Measurements from ENCODE around the gene PIEZO2. TPM values are rescaled to one million over a fixed set of nuclear protein-coding genes. Genes with fewer than 3 reads are reported as not detected.
A peak's percentile ranks its signal among the peaks of the same experiment; 100 is the strongest.

Gene PIEZO2
- total and polyA plus RNA-seq, 2 experiments from 2014 or later = 24.5 to 70.8 TPM

- H3K4me2 ChIP-seq = no peak overlapping the region
- H3K27me3 ChIP-seq = no peaks in the 10 kb centered on the region
- H3K4me1 ChIP-seq (ENCODE audit: insufficient read depth) = peaks cover 31% of the 10 kb centered on the region
- H3K9me2 ChIP-seq (replicated peaks; ENCODE audit: insufficient read depth) = no peaks in the 10 kb centered on the region
- H3K27ac ChIP-seq = no peak overlapping the region
- 92% methylated on average over 7 of the region's 7 CpGs for WGBS (ENCODE audit: low lambda C conversion rate, missing lambda C conversion rate)
- H4K20me1 ChIP-seq (ENCODE audit: insufficient read depth, poor library complexity, severe bottlenecking) = no peaks in the 10 kb centered on the region
- no peak overlapping the region for H3K4me3 ChIP-seq
- DNase-seq (ENCODE audit: low spot score) = no peak
- no peaks in the 10 kb centered on the region for H3K36me3 ChIP-seq (replicated peaks; ENCODE audit: insufficient read depth, low read depth)
- H2AFZ ChIP-seq = no peak overlapping the region
- no peaks in the 10 kb centered on the region for H3K79me2 ChIP-seq
- H3K9me3 ChIP-seq (ENCODE audit: low read depth) = no peaks in the 10 kb centered on the region
- no peak for TF ChIP-seq EZH2phosphoT487 (IDR thresholded peaks at IDR 0.05; ENCODE audit: low read depth, severe bottlenecking, unreplicated experiment)
- no peak for TF ChIP-seq EZH2 (IDR thresholded peaks at IDR 0.05; ENCODE audit: borderline replicate concordance)
- no peak for TF ChIP-seq CTCF (IDR thresholded peaks at IDR 0.05; ENCODE audit: poor library complexity)
Measured at GRCh38 chr18:10850216-10850615, 299.2 kb downstream of the PIEZO2 start.

- H3K36me3 ChIP-seq (replicated peaks; ENCODE audit: insufficient read depth, low read depth) = no peaks in the 10 kb centered on the region
- H3K27ac ChIP-seq = peak overlapping the region; percentile 88
- H3K4me3 ChIP-seq = no peak overlapping the region
- H2AFZ ChIP-seq = no peak overlapping the region
- no peaks in the 10 kb centered on the region for H3K79me2 ChIP-seq
- H3K27me3 ChIP-seq = no peaks in the 10 kb centered on the region
- H3K9me3 ChIP-seq (ENCODE audit: low read depth) = no peaks in the 10 kb centered on the region
- peaks cover 30% of the 10 kb centered on the region for H3K4me1 ChIP-seq (ENCODE audit: insufficient read depth)
- no peak for DNase-seq (ENCODE audit: low spot score)
- TF ChIP-seq CTCF (IDR thresholded peaks at IDR 0.05; ENCODE audit: poor library complexity) = no peak
- peak overlapping the region; percentile 28 for H3K4me2 ChIP-seq
- no peaks in the 10 kb centered on the region for H3K9me2 ChIP-seq (replicated peaks; ENCODE audit: insufficient read depth)
- H4K20me1 ChIP-seq (ENCODE audit: insufficient read depth, poor library complexity, severe bottlenecking) = no peaks in the 10 kb centered on the region
- 81% methylated on average over 6 of the region's 6 CpGs for WGBS (ENCODE audit: low lambda C conversion rate, missing lambda C conversion rate)
Measured at GRCh38 chr18:10847907-10848306, 301.5 kb downstream of the PIEZO2 start.

- no peaks in the 10 kb centered on the region for H3K36me3 ChIP-seq (replicated peaks; ENCODE audit: insufficient read depth, low read depth)
- TF ChIP-seq EZH2 (IDR thresholded peaks at IDR 0.05; ENCODE audit: borderline replicate concordance) (no peak), EZH2phosphoT487 (IDR thresholded peaks at IDR 0.05; ENCODE audit: low read depth, severe bottlenecking, unreplicated experiment) (no peak), CTCF (IDR thresholded peaks at IDR 0.05; ENCODE audit: poor library complexity) (no peak)
- H3K79me2 ChIP-seq = no peaks in the 10 kb centered on the region
- no peaks in the 10 kb centered on the region for H4K20me1 ChIP-seq (ENCODE audit: insufficient read depth, poor library complexity, severe bottlenecking)
- H3K4me2 ChIP-seq = peak overlapping the region; percentile 45
- DNase-seq (ENCODE audit: low spot score) = peak; percentile 54
- H3K4me3 ChIP-seq = no peak overlapping the region
- H3K27ac ChIP-seq = peak overlapping the region; percentile 88
- 75% methylated on average over 8 of the region's 8 CpGs for WGBS (ENCODE audit: low lambda C conversion rate, missing lambda C conversion rate)
- H3K9me3 ChIP-seq (ENCODE audit: low read depth) = no peaks in the 10 kb centered on the region
- H2AFZ ChIP-seq = no peak overlapping the region
- no peaks in the 10 kb centered on the region for H3K27me3 ChIP-seq
- peaks cover 25% of the 10 kb centered on the region for H3K4me1 ChIP-seq (ENCODE audit: insufficient read depth)
- H3K9me2 ChIP-seq (replicated peaks; ENCODE audit: insufficient read depth) = no peaks in the 10 kb centered on the region
Measured at GRCh38 chr18:10847408-10847790, 302.0 kb downstream of the PIEZO2 start.

Data from hepatocyte (in vitro differentiated cells).